Activated CD8-positive, alpha-beta T cell treated with anti-CD3 and anti-CD28 coated beads, Interleukin-2, amount 10 ng/mL, durations not matched to agents 7 days and 5 days (primary cell): ENCODE data around the gene SPDYE17. TPM values are rescaled to one million over a fixed set of nuclear protein-coding genes. Genes with fewer than 3 reads are reported as not detected.
"Not testable (repeated sequence)": the region's sequence is repeated elsewhere in the genome, so short reads cannot be mapped to it uniquely, and the experiment has no call there.

ENCODE experiments used
- ATAC-seq: fragments of 150-1000 bp; cut with Tn5 transposase; one replicate; pipeline ENCODE4 v1.10.0; 2021; ENCODE audit warnings: moderate library complexity
- CTCF ChIA-PET: fragments of 350-600 bp; sonication (Branson Sonifier 250); formaldehyde crosslinking; loops from one replicate; lab custom pipeline; 2021; ENCODE audit warnings: antibody characterized with exemption; lab: Charles Lee
- POLR2A ChIA-PET: fragments of 350-600 bp; sonication (Branson Sonifier 250); formaldehyde crosslinking; loops from one replicate; lab custom pipeline; 2021; ENCODE audit warnings: antibody characterized with exemption; lab: Charles Lee
- DNase-seq: peaks from one replicate; pipeline ENCODE4 v3.0.0-alpha.2; 2020
- H3K27ac Mint-ChIP-seq: one replicate; pipeline ENCODE4 v1.8.0; 2021; ENCODE audit warnings: mild to moderate bottlenecking, mixed read lengths
- H3K27me3 Mint-ChIP-seq: one replicate; pipeline ENCODE4 v1.8.0; 2021; ENCODE audit warnings: low read depth, mixed read lengths
- H3K36me3 Mint-ChIP-seq: one replicate; pipeline ENCODE4 v1.8.0; 2021; ENCODE audit warnings: low read depth, mixed read lengths
- H3K4me1 Mint-ChIP-seq: one replicate; pipeline ENCODE4 v1.8.0; 2021; ENCODE audit warnings: low read depth, mixed read lengths
- H3K4me3 Mint-ChIP-seq: one replicate; pipeline ENCODE4 v1.8.0; 2021; ENCODE audit warnings: mild to moderate bottlenecking, mixed read lengths
- H3K9me3 Mint-ChIP-seq: one replicate; pipeline ENCODE4 v1.8.0; 2022; ENCODE audit warnings: mixed read lengths; ENCODE audit not compliant: insufficient read depth
- total RNA-seq, 2 experiments: library from RNA; stranded (reverse); gene quantifications; one replicate each; pipeline ENCODE4 v1.2.3, GENCODE V29; 2021

SPDYE17 gene
- total RNA-seq, 2 experiments from 2014 or later, result not detected

GRCh38 chr7:76980576-76980975 is 51.6 kb downstream of the SPDYE17 start:
- H3K4me1 Mint-ChIP-seq, CTCF ChIA-PET, POLR2A ChIA-PET, H3K27me3 Mint-ChIP-seq, H3K4me3 Mint-ChIP-seq, H3K36me3 Mint-ChIP-seq, H3K27ac Mint-ChIP-seq, H3K9me3 Mint-ChIP-seq, ATAC-seq, DNase-seq: not testable (repeated sequence)

GRCh38 chr7:76977761-76978367 is 54.3 kb downstream of the SPDYE17 start:
- H3K27me3 Mint-ChIP-seq, ATAC-seq, POLR2A ChIA-PET, CTCF ChIA-PET, DNase-seq, H3K4me3 Mint-ChIP-seq, H3K27ac Mint-ChIP-seq, H3K4me1 Mint-ChIP-seq, H3K36me3 Mint-ChIP-seq, H3K9me3 Mint-ChIP-seq: not testable (repeated sequence)

- DNase-seq, H3K4me3 Mint-ChIP-seq, H3K27ac Mint-ChIP-seq, H3K36me3 Mint-ChIP-seq, H3K9me3 Mint-ChIP-seq, POLR2A ChIA-PET, H3K4me1 Mint-ChIP-seq, CTCF ChIA-PET, ATAC-seq, H3K27me3 Mint-ChIP-seq: not testable (repeated sequence)
Observed at GRCh38 chr7:76974793-76975579, 57.2 kb downstream of the SPDYE17 start.

GRCh38 chr7:76974336-76974735 is 57.8 kb downstream of the SPDYE17 start:
- H3K9me3 Mint-ChIP-seq, POLR2A ChIA-PET, H3K36me3 Mint-ChIP-seq: not testable (repeated sequence)

GRCh38 chr7:76972391-76972790 is 59.8 kb downstream of the SPDYE17 start:
- POLR2A ChIA-PET, result not testable (repeated sequence)

More at GRCh38 chr7:76974336-76974735, 57.8 kb downstream of the SPDYE17 start:
- ATAC-seq, CTCF ChIA-PET, H3K4me1 Mint-ChIP-seq, H3K27me3 Mint-ChIP-seq, DNase-seq, H3K4me3 Mint-ChIP-seq, H3K27ac Mint-ChIP-seq: not testable (repeated sequence)

More at GRCh38 chr7:76972391-76972790, 59.8 kb downstream of the SPDYE17 start:
- H3K27ac Mint-ChIP-seq, H3K4me1 Mint-ChIP-seq, H3K36me3 Mint-ChIP-seq, H3K27me3 Mint-ChIP-seq, H3K4me3 Mint-ChIP-seq, H3K9me3 Mint-ChIP-seq, ATAC-seq, CTCF ChIA-PET, DNase-seq: not testable (repeated sequence)

Other genes starting within 250 kb of the SPDYE17 start
- gene SPDYE18, start 30.2 kb upstream of the SPDYE17 start, total RNA-seq, result under 1 TPM; 0.68 to 0.99 TPM
- gene CCDC146, start 90.3 kb upstream of the SPDYE17 start, total RNA-seq, result 10 to 100 TPM; 10.7 to 12.9 TPM
- gene FGL2, start 167.5 kb upstream of the SPDYE17 start, total RNA-seq, result 1 to 10 TPM; 1.6 TPM